Tibial artery (tissue), 4 donors: ENCODE results near the gene FBXL14.

Experiments used
- DNase-seq, 2 donors: peaks; one replicate each; pipeline ENCODE4 v3.0.0-alpha.2; 2019
- H3K27ac ChIP-seq, 2 donors: fragments of 200-600 bp; sonication (generic) in 1 of 2; 1 replicate in 1 of 2; 2 replicates in 1 of 2; pipeline ENCODE4 v1.5.1; 2018 to 2019; ENCODE audit warnings: mild to moderate bottlenecking in 1 of 2
- H3K27me3 ChIP-seq, 2 donors: fragments of 200-600 bp; sonication (generic) in 1 of 2; one replicate each; pipeline versions ENCODE4 v1.5.1 to v1.6.0; 2016 to 2019
- H3K36me3 ChIP-seq, 3 donors: fragments of 200-600 bp; sonication (generic) in 2 of 3; one replicate each; pipeline ENCODE4 v1.5.1; 2016 to 2019; ENCODE audit warnings: mild to moderate bottlenecking in 2 of 3
- H3K4me1 ChIP-seq, 4 donors: fragments of 200-600 bp; sonication (generic) in 2 of 4; 1 replicate in 3 of 4; 2 replicates in 1 of 4; pipeline ENCODE4 v1.5.1; 2016 to 2019
- H3K4me3 ChIP-seq, 2 donors: fragments of 200-600 bp; sonication (generic) in 1 of 2; 1 replicate in 1 of 2; 2 replicates in 1 of 2; pipeline ENCODE4 v1.5.1; 2018 to 2019; ENCODE audit warnings: mild to moderate bottlenecking in 2 of 2
- H3K9me3 ChIP-seq, 3 donors: fragments of 200-600 bp; sonication (generic) in 1 of 3; one replicate each; pipeline ENCODE4 v1.5.1; 2016 to 2019
- CTCF ChIP-seq, 2 experiments: fragments of 200-600 bp in 1 of 2; fragments of 450-650 bp in 1 of 2; IDR thresholded peaks; one replicate each; pipeline ENCODE4 v1.5.1; 2017 to 2019; ENCODE audit warnings: antibody characterized with exemption in 2 of 2, mild to moderate bottlenecking in 1 of 2, moderate library complexity in 1 of 2
- intact Hi-C: fragments of 100-400 bp; cut with DNase I; formaldehyde crosslinking; loops from one replicate; pipeline ENCODE4 v1.15.0; 2023; ENCODE audit warnings: low total_unique reads

The FBXL14 gene

DNA sequence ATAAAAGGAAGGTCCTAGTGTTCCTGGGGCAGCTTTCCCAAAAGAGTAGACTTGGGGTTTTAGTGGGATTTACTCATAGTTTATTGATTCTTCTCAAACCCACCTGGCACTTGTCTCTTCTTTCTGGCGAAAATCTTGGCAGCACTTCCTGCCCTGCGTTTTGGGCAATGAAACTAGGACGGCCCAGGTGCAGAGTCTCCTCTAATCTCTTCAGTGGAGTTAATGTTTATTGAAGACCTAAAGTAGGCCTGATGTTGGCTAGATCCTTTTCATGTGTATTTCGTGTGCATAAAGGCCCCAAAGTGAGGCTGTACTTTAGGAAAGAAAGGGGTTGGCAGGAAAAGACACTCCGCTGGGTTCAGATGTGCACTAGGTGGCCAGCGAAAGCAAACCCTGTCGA lies 39.8 kb upstream of the FBXL14 start:
- peaks cover 0 to 2% of the 10 kb centered on the region in 2 donors for H3K27me3 ChIP-seq

GRCh38 chr12:1633459-1633858 lies 39.1 kb upstream of the FBXL14 start:
- Histone ChIP-seq H3K27me3 (peaks cover 0 to 2% of the 10 kb centered on the region in 2 donors), H3K4me1 (peaks cover 0 to 26% (median 21%) of the 10 kb centered on the region in 4 donors), H3K9me3 (no peaks in the 10 kb centered on the region), H3K36me3 (no peaks in the 10 kb centered on the region), H3K4me3 (no peak overlapping the region), H3K27ac (no peak overlapping the region)
- DNase-seq: no peak
- intact Hi-C loops: loop anchor here (5.0 kb wide), 1 partner anchor 159 kb away; no protein-coding TSS in a partner anchor
- no peak for TF ChIP-seq CTCF (IDR thresholded peaks at IDR 0.05)

More for the DNA sequence above, 39.8 kb upstream of the FBXL14 start:
- Histone ChIP-seq H3K4me1 (peaks cover 0 to 26% (median 21%) of the 10 kb centered on the region in 4 donors), H3K4me3 (no peak overlapping the region), H3K36me3 (no peaks in the 10 kb centered on the region), H3K27ac (no peak overlapping the region), H3K9me3 (no peaks in the 10 kb centered on the region)
- intact Hi-C loops: loop anchor here (5.0 kb wide), 1 partner anchor 158 kb away; no protein-coding TSS in a partner anchor
- DNase-seq: no peak
- no peak for TF ChIP-seq CTCF (IDR thresholded peaks at IDR 0.05)

DNA sequence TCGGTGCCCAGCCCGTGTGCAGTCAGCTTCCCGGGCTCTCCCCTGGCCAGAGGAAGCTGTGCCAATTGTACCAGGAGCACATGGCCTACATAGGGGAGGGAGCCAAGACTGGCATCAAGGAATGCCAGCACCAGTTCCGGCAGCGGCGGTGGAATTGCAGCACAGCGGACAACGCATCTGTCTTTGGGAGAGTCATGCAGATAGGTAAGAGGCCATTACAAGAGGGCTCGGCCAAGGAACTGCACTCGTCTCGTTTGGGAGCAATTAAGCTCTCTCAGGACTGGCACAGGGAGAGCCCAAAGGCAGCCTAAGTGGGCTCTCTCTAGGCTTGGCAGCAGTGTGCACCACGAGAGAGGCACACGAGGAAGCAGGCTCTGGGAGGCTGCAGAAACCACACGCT lies 38.3 kb upstream of the FBXL14 start:
- Histone ChIP-seq H3K4me3 (no peak overlapping the region), H3K27me3 (peaks cover 0 to 2% of the 10 kb centered on the region in 2 donors), H3K4me1 (peaks cover 0 to 26% (median 21%) of the 10 kb centered on the region in 4 donors), H3K9me3 (no peaks in the 10 kb centered on the region), H3K36me3 (no peaks in the 10 kb centered on the region), H3K27ac (no peak overlapping the region)
- intact Hi-C loops: loop anchor here (5.0 kb wide), 1 partner anchor 160 kb away; no protein-coding TSS in a partner anchor
- TF ChIP-seq CTCF (IDR thresholded peaks at IDR 0.05): no peak
- no peak for DNase-seq

GRCh38 chr12:1630827-1631591 lies 36.6 kb upstream of the FBXL14 start:
- Histone ChIP-seq H3K9me3 (no peaks in the 10 kb centered on the region), H3K4me3 (peak overlapping the region; percentile 49 to 56), H3K27ac (no peak overlapping the region), H3K27me3 (peaks cover 0 to 2% of the 10 kb centered on the region in 2 donors), H3K4me1 (peaks cover 0 to 26% (median 21%) of the 10 kb centered on the region in 4 donors), H3K36me3 (no peaks in the 10 kb centered on the region)
- TF ChIP-seq CTCF (IDR thresholded peaks at IDR 0.05): no peak
- no peak for DNase-seq
- intact Hi-C loops: loop anchor here (5.0 kb wide), 1 partner anchor 161 kb away; no protein-coding TSS in a partner anchor

DNA sequence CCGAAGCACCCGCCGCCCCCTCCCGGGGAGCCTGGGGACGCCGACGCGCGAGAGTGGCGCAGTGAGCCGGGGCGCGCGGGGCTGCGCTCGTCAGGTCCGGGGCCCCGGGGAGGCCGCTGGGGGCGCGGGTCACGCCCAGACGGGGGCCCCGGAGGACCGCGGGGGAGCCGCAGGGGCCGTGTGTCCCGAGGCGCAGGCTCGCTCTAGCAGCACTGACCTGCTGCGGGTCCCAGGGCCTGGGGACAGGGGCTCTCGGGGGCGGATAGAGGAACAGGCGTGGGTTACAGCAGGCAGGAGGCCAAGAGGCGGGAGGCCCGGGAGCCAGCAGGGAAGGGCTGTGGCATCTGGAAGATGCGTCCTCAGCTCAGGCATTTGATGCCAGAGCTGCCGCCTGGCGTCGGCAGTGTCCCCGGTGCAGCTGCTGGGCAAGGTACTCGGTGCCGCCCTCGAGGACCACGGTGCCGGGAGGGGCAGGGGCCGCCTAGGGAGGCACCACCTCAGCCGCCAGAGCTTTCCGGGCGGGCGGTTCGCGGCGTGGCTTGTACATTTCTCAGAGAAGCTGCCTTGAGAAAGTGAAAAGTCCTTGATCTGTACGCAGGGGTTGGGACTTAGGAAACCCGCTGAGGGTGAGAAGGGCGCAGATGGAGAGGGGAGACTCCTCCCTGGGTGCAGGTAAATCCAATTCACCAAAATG lies 35.9 kb upstream of the FBXL14 start:
- DNase-seq: peak; percentile 55 to 75
- H3K27me3 ChIP-seq: peaks cover 0 to 2% of the 10 kb centered on the region in 2 donors
- H3K27ac ChIP-seq: peak overlapping the region in 1 of 2 donors; percentile 21
- peak overlapping the region; percentile 49 to 56 for H3K4me3 ChIP-seq
- H3K36me3 ChIP-seq: no peaks in the 10 kb centered on the region
- intact Hi-C loops: loop anchor here (5.0 kb wide), 1 partner anchor 162 kb away; no protein-coding TSS in a partner anchor
- H3K9me3 ChIP-seq: no peaks in the 10 kb centered on the region
- H3K4me1 ChIP-seq: peaks cover 0 to 33% (median 24%) of the 10 kb centered on the region in 4 donors
- TF ChIP-seq CTCF (IDR thresholded peaks at IDR 0.05): no peak
